ENCODE measurements around the gene SNX22.

- TF ChIP-seq YY1 (IDR thresholded peaks at IDR 0.05), result no peak
- no peak for TF ChIP-seq CTCF (IDR thresholded peaks at IDR 0.05; ENCODE audit: low read depth, low read length, missing input control)
- no peak for TF ChIP-seq RAD21 (IDR thresholded peaks at IDR 0.05)
- TF ChIP-seq REST (IDR thresholded peaks at IDR 0.05), result no peak
- TF ChIP-seq TAF1 (conservative IDR thresholded peaks at IDR 0.05), result no peak
- TF ChIP-seq GABPA (IDR thresholded peaks at IDR 0.05 in 1 of 2, conservative IDR thresholded peaks at IDR 0.05 in 1 of 2), result no peak
- TF ChIP-seq EGR1 (IDR thresholded peaks at IDR 0.05; ENCODE audit: low read depth in 2 of 2), result no peak
- no peak for TF ChIP-seq MAX (IDR thresholded peaks at IDR 0.05)
- TF ChIP-seq SP1 (IDR thresholded peaks at IDR 0.05), result no peak
- TF ChIP-seq RXRA (IDR thresholded peaks at IDR 0.05), result no peak
- no peak for TF ChIP-seq ZBTB33 (IDR thresholded peaks at IDR 0.05)
- no peak for TF ChIP-seq JUND (IDR thresholded peaks at IDR 0.05)
These were observed 33.8 kb downstream of the SNX22 start for GRCh38 chr15:64185146-64185911.

All from liver (tissue), 3 donors.